PC-9 (cell line): Measurements from ENCODE around the gene BRSK2. TPM values are rescaled to one million over a fixed set of nuclear protein-coding genes. Genes with fewer than 3 reads are reported as not detected.

Experiments
- BruUV-seq: library from RNA; stranded (reverse); fragments of 400-500 nt; replicated peaks from 2 replicates; lab custom pipeline; 2021; lab: Mats Ljungman, UMichigan
- CTCF ChIA-PET: fragments of 300-600 bp; sonication (Branson Sonifier 250); formaldehyde crosslinking; loops from one replicate; lab custom pipeline; 2022; ENCODE audit warnings: antibody characterized with exemption; lab: Charles Lee
- POLR2A ChIA-PET: fragments of 300-600 bp; sonication (Branson Sonifier 250); formaldehyde crosslinking; loops from one replicate; lab custom pipeline; 2022; ENCODE audit warnings: antibody characterized with exemption; ENCODE audit not compliant: unreplicated experiment; lab: Charles Lee
- DNase-seq, 2 experiments: peaks; one replicate each; pipeline versions ENCODE4 v3.0.0 to v3.0.0-alpha.2; 2015 to 2022; ENCODE audit warnings: mixed read lengths in 1 of 2
- H2AFZ ChIP-seq: fragments of 200-600 bp; sonication (generic); 2 replicates; pipeline ENCODE4 v1.8.1; 2017; ENCODE audit warnings: antibody characterized with exemption
- H3F3A ChIP-seq: fragments of 200-600 bp; sonication (generic); 2 replicates; pipeline ENCODE4 v1.8.1; 2017; ENCODE audit warnings: antibody characterized with exemption, mild to moderate bottlenecking, low read depth; ENCODE audit not compliant: insufficient read depth
- H3K27ac ChIP-seq: fragments of 200-600 bp; sonication (generic); 2 replicates; pipeline ENCODE4 v1.6.1; 2016; ENCODE audit warnings: mixed run types
- H3K27me3 ChIP-seq: fragments of 200-600 bp; sonication (generic); 2 replicates; pipeline ENCODE4 v1.6.1; 2016; ENCODE audit warnings: low read depth, mixed run types; ENCODE audit not compliant: insufficient read depth
- H3K36me3 ChIP-seq: fragments of 200-600 bp; sonication (generic); 2 replicates; pipeline ENCODE4 v1.6.1; 2016; ENCODE audit warnings: low read depth, mixed run types
- H3K4me1 ChIP-seq: fragments of 200-600 bp; sonication (generic); replicated peaks from 2 replicates; pipeline ENCODE4 v1.6.1; 2016; ENCODE audit warnings: mixed run types; ENCODE audit not compliant: insufficient read depth
- H3K4me2 ChIP-seq: fragments of 200-600 bp; sonication (generic); 2 replicates; pipeline ENCODE4 v1.6.1; 2017; ENCODE audit warnings: mixed run types
- H3K4me3 ChIP-seq: fragments of 200-600 bp; sonication (generic); 2 replicates; pipeline ENCODE4 v1.6.1; 2016; ENCODE audit warnings: mixed run types
- H3K79me2 ChIP-seq: fragments of 200-600 bp; sonication (generic); 2 replicates; pipeline ENCODE4 v1.6.1; 2017; ENCODE audit warnings: low read depth, mixed run types
- H3K9me2 ChIP-seq: fragments of 200-600 bp; sonication (generic); 2 replicates; pipeline ENCODE4 v1.8.1; 2017; ENCODE audit warnings: mild to moderate bottlenecking; ENCODE audit not compliant: insufficient read depth
- H3K9me3 ChIP-seq: fragments of 200-600 bp; sonication (generic); 2 replicates; pipeline ENCODE4 v1.8.1; 2016; ENCODE audit warnings: low read depth; ENCODE audit not compliant: insufficient read depth
- H4K20me1 ChIP-seq: fragments of 200-600 bp; sonication (generic); 2 replicates; pipeline ENCODE4 v1.8.1; 2017; ENCODE audit not compliant: insufficient read depth
- CTCF ChIP-seq: fragments of 200-600 bp; sonication (generic); conservative IDR thresholded peaks from 2 replicates; pipeline ENCODE4 v1.6.1; 2017; ENCODE audit warnings: mixed run types, antibody characterized with exemption, mild to moderate bottlenecking, moderate library complexity
- EZH2 ChIP-seq: fragments of 200-600 bp; sonication (generic); IDR thresholded peaks from 2 replicates; pipeline ENCODE4 v1.8.0; 2017; ENCODE audit warnings: antibody characterized with exemption, low read depth
- intact Hi-C: fragments of 100-400 bp; cut with micrococcal nuclease; formaldehyde crosslinking; loops from one replicate; pipeline ENCODE4 v1.10.0; 2022; ENCODE audit not compliant: unreplicated experiment
- total RNA-seq: library from RNA; stranded (reverse); gene quantifications from 2 replicates; pipeline ENCODE4 v1.2.3, GENCODE V29; 2021

Gene BRSK2
- total RNA-seq, 1 experiment from 2014 or later: 2.9 TPM

- intact Hi-C loops: no loop called here
These were observed 65.5 kb downstream of the BRSK2 start for GRCh38 chr11:1455032-1455762.

GRCh38 chr11:1455763-1456060, 66.0 kb downstream of the BRSK2 start:
- POLR2A ChIA-PET: no interaction called here
- H3K4me3 ChIP-seq: no peak overlapping the region
- no peak overlapping the region for H2AFZ ChIP-seq
- no peak overlapping the region for H3K4me2 ChIP-seq
- no peaks in the 10 kb centered on the region for H3K36me3 ChIP-seq
- no peaks in the 10 kb centered on the region for H3F3A ChIP-seq
- BruUV-seq: no TSS peak
- H3K9me2 ChIP-seq: no peaks in the 10 kb centered on the region
- H4K20me1 ChIP-seq: no peaks in the 10 kb centered on the region
- intact Hi-C loops: no loop called here
- H3K79me2 ChIP-seq: no peaks in the 10 kb centered on the region
- CTCF ChIA-PET: no interaction called here
- H3K9me3 ChIP-seq: no peaks in the 10 kb centered on the region
- DNase-seq: no peak
- TF ChIP-seq EZH2 (no peak), CTCF (no peak)
- no peaks in the 10 kb centered on the region for H3K4me1 ChIP-seq
- no peak overlapping the region for H3K27ac ChIP-seq
- no peaks in the 10 kb centered on the region for H3K27me3 ChIP-seq

More at GRCh38 chr11:1455032-1455762, 65.5 kb downstream of the BRSK2 start:
- Histone ChIP-seq H2AFZ (no peak overlapping the region), H3K4me2 (no peak overlapping the region), H3K9me3 (no peaks in the 10 kb centered on the region), H4K20me1 (no peaks in the 10 kb centered on the region), H3K27ac (no peak overlapping the region), H3K4me1 (no peaks in the 10 kb centered on the region), H3K36me3 (no peaks in the 10 kb centered on the region), H3K4me3 (no peak overlapping the region), H3K9me2 (no peaks in the 10 kb centered on the region), H3K79me2 (no peaks in the 10 kb centered on the region), H3K27me3 (no peaks in the 10 kb centered on the region), H3F3A (no peaks in the 10 kb centered on the region)
- no TSS peak for BruUV-seq
- POLR2A ChIA-PET: no interaction called here
- CTCF ChIA-PET: no interaction called here
- no peak for DNase-seq
- TF ChIP-seq EZH2 (no peak), CTCF (no peak)

- Histone ChIP-seq H3K36me3 (no peaks in the 10 kb centered on the region), H3K9me2 (no peaks in the 10 kb centered on the region), H3F3A (no peaks in the 10 kb centered on the region), H3K79me2 (no peaks in the 10 kb centered on the region), H3K9me3 (no peaks in the 10 kb centered on the region), H3K4me3 (no peak overlapping the region), H2AFZ (no peak overlapping the region), H3K4me1 (no peaks in the 10 kb centered on the region), H3K4me2 (no peak overlapping the region), H3K27ac (no peak overlapping the region), H4K20me1 (no peaks in the 10 kb centered on the region), H3K27me3 (no peaks in the 10 kb centered on the region)
- DNase-seq: no peak
- CTCF ChIA-PET: no interaction called here
- intact Hi-C loops: no loop called here
- TF ChIP-seq CTCF: no peak
- TF ChIP-seq EZH2: no peak
- BruUV-seq: no TSS peak
- POLR2A ChIA-PET: no interaction called here
These were observed 66.4 kb downstream of the BRSK2 start for GRCh38 chr11:1456176-1456575.
